HG02678 (cell line): ENCODE data around the gene PPP1R26.
"Not testable (repeated sequence)": the region's sequence is repeated elsewhere in the genome, so short reads cannot be mapped to it uniquely, and the experiment has no call there.

Experiments
- ATAC-seq: cut with Tn5 transposase; IDR thresholded peaks from one replicate; pipeline ENCODE4 v1.9.1; 2021; ENCODE audit warnings: mild to moderate bottlenecking, moderate library complexity; ENCODE audit not compliant: unreplicated experiment

Gene PPP1R26, protein sequence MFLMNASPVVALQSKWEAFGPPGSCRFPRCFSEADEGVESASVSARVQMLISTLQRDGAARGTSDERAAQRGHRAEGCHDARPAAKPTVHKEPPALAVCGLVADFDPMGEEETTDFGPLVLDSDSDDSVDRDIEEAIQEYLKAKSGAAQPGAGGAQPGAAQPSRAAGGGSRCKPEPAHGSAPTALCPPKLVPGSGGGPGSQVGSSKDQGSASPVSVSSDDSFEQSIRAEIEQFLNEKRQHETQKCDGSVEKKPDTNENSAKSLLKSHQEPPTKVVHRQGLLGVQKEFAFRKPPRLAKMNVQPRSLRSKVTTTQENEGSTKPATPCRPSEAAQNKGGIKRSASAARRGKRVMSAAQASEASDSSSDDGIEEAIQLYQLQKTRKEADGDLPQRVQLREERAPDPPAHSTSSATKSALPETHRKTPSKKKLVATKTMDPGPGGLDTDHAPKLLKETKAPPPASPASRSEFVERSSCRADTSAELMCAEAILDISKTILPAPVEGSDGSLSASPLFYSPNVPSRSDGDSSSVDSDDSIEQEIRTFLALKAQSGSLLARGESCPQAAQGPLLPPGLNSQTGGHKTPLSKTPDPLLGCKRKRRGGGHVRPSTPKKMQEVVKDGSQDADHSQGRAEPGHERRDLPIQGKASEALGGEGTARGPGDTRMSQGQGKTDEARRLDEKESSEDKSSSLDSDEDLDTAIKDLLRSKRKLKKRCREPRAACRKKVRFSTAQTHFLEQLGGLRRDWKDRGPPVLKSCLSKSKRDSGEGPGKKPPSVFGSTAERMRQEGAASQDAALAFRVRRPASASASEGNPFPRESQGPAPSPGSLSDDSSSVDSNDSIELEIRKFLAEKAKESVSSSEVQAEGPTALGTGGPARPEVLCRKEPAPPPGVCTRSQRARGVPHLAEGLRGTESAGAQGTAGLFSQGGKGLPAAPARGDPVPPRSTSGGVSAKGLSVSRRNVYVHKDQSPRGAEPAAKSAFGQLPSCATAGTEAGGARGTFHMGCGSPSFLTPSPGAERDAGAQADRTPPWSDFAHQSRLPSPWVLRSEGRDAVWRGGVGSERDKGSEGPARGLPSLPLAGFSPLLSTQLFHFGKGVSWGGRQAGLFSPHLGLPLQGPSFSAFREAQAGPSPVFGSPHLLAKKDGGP (N-terminal part only)

GRCh38 chr9:135479469-135480052 lies at the start of gene PPP1R26:
PPP1R26 (plus strand) TSS chr9:135479782; CDS start chr9:135484511, 4,729 bp downstream.
- ATAC-seq = peak; percentile 33

GRCh38 chr9:135437259-135437658 lies 42.3 kb upstream of the PPP1R26 start:
- no peak for ATAC-seq

DNA sequence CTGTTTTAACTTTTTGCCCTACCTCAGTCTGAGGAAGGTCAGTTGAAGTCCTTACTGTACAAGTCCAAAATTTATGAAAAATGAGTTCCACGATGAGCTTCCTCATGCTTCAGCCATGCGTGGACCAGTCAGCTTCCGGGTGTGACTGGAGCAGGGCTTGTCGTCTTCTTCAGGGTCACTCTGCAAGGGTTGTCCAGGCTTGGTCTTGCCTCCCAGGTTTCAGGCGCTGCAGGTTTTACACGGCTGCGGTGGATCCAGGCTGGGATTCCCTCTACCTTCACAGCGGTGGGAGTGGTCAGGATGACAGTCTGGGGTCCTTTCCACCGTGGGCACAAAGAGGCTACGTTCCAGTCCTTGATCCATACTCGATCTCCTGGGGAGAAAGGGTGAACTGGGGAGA lies 41.9 kb upstream of the PPP1R26 start:
- not testable (repeated sequence) for ATAC-seq

DNA sequence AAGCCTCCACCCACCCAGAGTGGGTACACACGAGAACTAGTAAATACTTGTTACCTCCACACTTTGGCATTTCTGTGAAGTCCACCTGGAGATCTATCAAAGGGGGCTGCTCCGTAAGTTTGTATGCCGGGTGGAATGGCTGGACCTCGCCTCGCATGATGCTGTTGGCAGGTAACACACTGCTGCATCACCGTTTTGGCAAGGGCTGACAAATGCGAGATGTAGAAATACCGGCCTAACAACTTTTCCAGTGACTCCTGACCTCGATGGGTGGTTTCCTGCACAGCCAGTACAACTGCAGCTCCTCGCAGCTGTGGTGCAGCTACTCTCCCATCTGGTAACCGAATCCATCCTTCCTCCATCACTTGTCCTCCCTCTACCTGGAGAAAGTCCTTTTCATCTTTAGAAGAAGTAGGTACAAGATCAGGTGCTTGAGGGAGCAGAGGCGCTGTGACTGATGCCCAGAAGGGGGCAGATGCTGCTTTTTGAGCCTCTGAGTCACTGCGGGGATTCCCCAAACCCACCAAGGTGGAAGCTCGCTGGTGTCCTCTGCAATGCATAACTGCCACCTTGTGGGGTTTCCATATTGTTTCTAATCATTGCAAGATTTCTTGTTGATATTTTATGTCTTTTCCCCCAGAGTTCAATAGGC lies 40.9 kb upstream of the PPP1R26 start:
- not testable (repeated sequence) for ATAC-seq

DNA sequence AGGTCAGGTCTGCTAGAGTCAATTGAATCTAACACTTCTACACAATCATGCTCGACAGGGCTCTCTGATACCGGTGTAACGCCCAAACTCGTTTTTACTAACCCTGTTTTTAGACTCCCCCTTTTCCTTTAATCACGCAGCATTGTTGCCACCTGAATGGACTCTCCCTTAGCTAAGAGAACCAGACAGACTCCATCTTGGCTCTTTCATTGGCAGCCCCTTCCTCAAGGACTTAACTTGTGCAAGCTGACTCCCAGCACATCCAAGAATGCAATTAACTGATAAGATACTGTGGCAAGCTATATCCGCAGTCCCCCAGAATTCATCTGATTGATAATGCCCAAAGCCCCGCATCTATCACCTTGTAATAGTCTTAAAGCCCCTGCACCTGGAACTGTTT lies 40.1 kb upstream of the PPP1R26 start:
- not testable (repeated sequence) for ATAC-seq

GRCh38 chr9:135439916-135440315 lies 39.7 kb upstream of the PPP1R26 start:
- no peak for ATAC-seq

- ATAC-seq = no peak
These were observed 39.0 kb upstream of the PPP1R26 start for GRCh38 chr9:135440620-135441019.

- ATAC-seq = not testable (repeated sequence)
These were observed 38.2 kb upstream of the PPP1R26 start for GRCh38 chr9:135441105-135442071.

GRCh38 chr9:135442075-135442474 lies 37.5 kb upstream of the PPP1R26 start:
- ATAC-seq = no peak

DNA sequence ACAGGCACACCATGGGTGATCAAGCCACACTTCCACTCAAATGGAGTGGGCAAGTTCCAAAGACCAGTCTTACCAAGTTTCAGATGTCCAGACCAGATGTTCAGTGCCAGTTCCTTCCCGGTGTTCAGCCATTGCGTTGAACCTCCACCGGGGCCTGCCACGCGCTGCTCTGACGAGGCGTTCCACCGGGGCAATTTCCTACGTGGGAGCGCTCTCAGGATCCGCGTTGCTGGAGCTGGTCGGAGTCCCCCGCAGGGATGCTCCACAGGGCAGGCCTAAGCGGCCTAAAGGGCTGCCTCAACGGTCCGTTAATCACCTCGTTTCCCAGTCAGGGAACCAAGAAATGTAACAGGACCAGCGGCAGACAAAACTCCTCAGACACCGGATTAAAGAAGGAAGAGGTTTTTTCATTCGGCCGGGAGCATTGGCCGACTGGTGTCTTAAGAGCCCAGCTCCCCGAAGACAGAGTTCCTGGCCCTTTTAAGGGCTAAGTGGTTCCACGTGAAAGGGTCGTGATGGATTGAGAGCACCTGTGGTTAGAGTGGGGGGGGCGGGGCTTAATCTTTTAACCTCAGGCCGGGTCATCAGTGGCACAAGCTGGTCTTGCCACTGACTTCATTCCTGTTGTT lies 35.7 kb upstream of the PPP1R26 start:
- no peak for ATAC-seq

GRCh38 chr9:135447126-135447525 lies 32.5 kb upstream of the PPP1R26 start:
- no peak for ATAC-seq

GRCh38 chr9:135448663-135449100 lies 30.9 kb upstream of the PPP1R26 start:
- ATAC-seq = no peak

- not testable (repeated sequence) for ATAC-seq
These were observed 30.1 kb upstream of the PPP1R26 start for GRCh38 chr9:135449532-135449931.

GRCh38 chr9:135450956-135451355 lies 28.6 kb upstream of the PPP1R26 start:
- no peak for ATAC-seq

DNA sequence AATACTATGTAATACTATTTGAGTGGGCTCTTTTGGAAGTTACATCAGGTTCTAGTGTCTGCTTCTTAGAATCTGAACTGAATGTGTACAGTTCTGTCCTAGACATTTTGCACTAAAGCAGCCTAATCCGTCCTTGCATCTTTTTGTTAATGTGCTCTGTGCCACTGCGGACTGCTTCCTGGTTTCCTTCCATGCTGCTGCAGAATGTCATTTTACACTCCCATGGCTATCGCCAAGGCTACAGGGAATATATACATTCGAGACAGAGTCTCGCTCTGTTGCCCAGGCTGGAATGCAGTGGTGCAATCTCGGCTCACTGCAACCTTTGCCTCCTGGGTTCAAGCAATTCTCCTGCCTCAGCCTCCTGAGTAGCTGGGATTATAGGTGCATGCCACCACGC lies 27.7 kb upstream of the PPP1R26 start:
- ATAC-seq = not testable (repeated sequence)

DNA sequence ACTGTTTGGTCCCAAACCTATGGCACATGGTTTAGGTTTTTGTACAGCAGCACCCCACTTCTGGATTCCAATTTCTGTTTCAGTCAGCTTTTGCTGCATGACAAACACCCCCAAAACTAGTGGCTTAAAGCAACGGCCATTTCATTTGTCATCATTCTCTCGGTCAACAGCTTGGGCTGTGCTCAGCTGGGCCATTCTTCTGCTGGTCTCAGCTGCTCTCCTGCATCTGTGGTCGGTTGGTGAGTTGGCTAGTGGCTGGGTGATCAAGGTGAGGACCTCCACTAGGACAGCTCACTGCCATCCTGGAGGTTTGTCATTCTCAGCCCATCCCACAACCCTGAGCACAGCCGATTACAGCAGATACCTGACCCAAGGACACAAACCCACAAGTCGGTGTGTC lies 24.8 kb upstream of the PPP1R26 start:
- no peak for ATAC-seq

- ATAC-seq = no peak
These were observed 24.1 kb upstream of the PPP1R26 start for GRCh38 chr9:135455401-135456030.

DNA sequence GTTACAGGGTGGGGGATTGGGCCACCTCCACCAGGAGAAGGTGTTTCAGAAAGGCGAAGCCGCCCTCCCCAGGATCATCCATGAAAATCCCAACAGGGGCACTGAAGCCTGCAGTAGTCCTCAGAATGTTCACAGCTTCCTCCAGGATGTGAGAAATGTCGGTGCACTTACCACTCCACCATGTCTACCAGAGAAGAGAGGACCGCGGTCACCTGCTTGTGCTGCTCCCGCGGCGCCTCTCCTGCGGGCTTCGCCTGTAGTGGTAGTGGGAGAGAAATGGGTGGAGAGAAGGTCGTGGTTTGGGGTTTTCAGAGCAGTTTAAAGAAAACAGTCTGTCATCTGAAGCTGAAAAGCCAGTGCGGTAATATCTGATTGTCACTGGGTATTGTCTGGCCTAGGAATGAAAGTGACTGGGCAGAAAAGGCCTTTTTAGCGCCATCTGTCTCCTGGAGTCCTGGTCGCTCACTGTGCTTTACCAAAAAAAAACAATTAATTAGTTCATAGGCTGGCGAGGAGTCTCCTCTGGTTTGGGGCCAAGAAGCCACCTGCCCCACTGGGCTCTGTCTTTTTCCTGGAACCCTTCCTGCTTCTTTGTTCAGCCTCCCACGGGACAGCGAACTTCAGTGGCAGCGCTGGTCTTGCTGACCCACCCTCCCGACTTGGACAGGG lies 23.0 kb upstream of the PPP1R26 start:
- no peak for ATAC-seq
